Mesendoderm (in vitro differentiated cells): ENCODE measurements around the gene CORO6.

Experiments
- DNase-seq: peaks from one replicate; pipeline ENCODE4 v3.0.0; 2013
- H2AK5ac ChIP-seq: 2 replicates; pipeline ENCODE4 v1.6.1; 2013; ENCODE audit warnings: low read length, inconsistent platforms
- H2BK120ac ChIP-seq: 2 replicates; pipeline ENCODE4 v1.6.1; 2013; ENCODE audit warnings: low read depth, mild to moderate bottlenecking, low read length, moderate library complexity, mixed read lengths
- H2BK15ac ChIP-seq: replicated peaks from 2 replicates; pipeline ENCODE4 v1.6.1; 2013; ENCODE audit warnings: low read depth, mild to moderate bottlenecking, moderate library complexity
- H2BK5ac ChIP-seq: 2 replicates; pipeline ENCODE4 v1.6.1; 2013; ENCODE audit warnings: low read length, inconsistent platforms
- H3K18ac ChIP-seq: 2 replicates; pipeline ENCODE4 v1.6.1; 2013; ENCODE audit warnings: mild to moderate bottlenecking, low read length, mixed read lengths
- H3K23ac ChIP-seq: one replicate; pipeline ENCODE4 v1.6.1; 2013; ENCODE audit warnings: low read length
- H3K27ac ChIP-seq: 2 replicates; pipeline ENCODE4 v1.5.1; 2013; ENCODE audit warnings: low read depth, mild to moderate bottlenecking, inconsistent platforms, low read length, moderate library complexity
- H3K27me3 ChIP-seq: 2 replicates; pipeline ENCODE4 v1.6.1; 2013; ENCODE audit warnings: low read length, control low read depth, mild to moderate bottlenecking, inconsistent platforms; ENCODE audit not compliant: insufficient read depth, poor library complexity
- H3K36me3 ChIP-seq: 2 replicates; pipeline ENCODE4 v1.6.1; 2013; ENCODE audit warnings: low read length, inconsistent platforms; ENCODE audit not compliant: control insufficient read depth, insufficient read depth
- H3K4ac ChIP-seq: one replicate; pipeline ENCODE4 v1.6.1; 2013; ENCODE audit warnings: low read depth, mild to moderate bottlenecking, low read length, moderate library complexity
- H3K4me1 ChIP-seq: 2 replicates; pipeline ENCODE4 v1.6.1; 2013; ENCODE audit warnings: low read depth, low read length, inconsistent platforms; ENCODE audit not compliant: control insufficient read depth
- H3K4me2 ChIP-seq: 2 replicates; pipeline ENCODE4 v1.6.1; 2013; ENCODE audit warnings: low read length
- H3K4me3 ChIP-seq: 2 replicates; pipeline ENCODE4 v1.5.1; 2013; ENCODE audit warnings: mild to moderate bottlenecking, low read length
- H3K56ac ChIP-seq: one replicate; pipeline ENCODE4 v1.6.1; 2013; ENCODE audit warnings: low read length
- H3K79me1 ChIP-seq: 2 replicates; pipeline ENCODE4 v1.6.1; 2013; ENCODE audit warnings: low read length, inconsistent platforms
- H3K79me2 ChIP-seq: 2 replicates; pipeline ENCODE4 v1.6.1; 2013; ENCODE audit warnings: mild to moderate bottlenecking, low read length; ENCODE audit not compliant: control insufficient read depth, insufficient read depth
- H3K9ac ChIP-seq: 2 replicates; pipeline ENCODE4 v1.6.1; 2013; ENCODE audit warnings: low read length, inconsistent platforms
- H4K5ac ChIP-seq: one replicate; pipeline ENCODE4 v1.6.1; 2013; ENCODE audit warnings: low read length
- H4K8ac ChIP-seq: one replicate; pipeline ENCODE4 v1.6.1; 2013; ENCODE audit warnings: low read depth, mild to moderate bottlenecking, control low read depth, low read length, moderate library complexity
- WGBS: extraction: QIAGEN DNeasy Blood & Tissue Kit; methylation state at CpG from one replicate; pipeline ENCODE4 v1.1.7; 2013; ENCODE audit warnings: low lambda C conversion rate, missing lambda C conversion rate; ENCODE audit not compliant: insufficient coverage; ENCODE audit errors: extremely low coverage; 5-methylcytosine and 5-hydroxymethylcytosine counted together

The CORO6 gene

DNA sequence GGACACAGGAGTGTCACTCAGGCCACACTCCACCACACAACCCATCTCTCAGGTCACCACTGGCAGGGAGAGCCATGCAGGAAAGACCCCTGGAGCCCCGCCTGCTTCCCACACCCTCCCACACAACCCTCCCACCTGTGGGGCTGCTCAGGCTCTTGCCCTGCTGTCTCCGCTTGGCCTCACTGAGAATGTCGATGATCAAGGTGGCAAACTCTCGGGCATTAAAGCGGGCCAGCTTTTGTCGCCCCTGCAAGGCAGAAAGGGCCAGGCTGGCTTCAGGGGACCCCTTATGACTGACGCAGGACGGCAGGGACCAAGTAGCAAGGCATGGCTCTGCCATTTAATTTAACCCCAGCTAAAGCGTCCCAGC is 45.7 kb downstream of the CORO6 start:
- H3K4me2 ChIP-seq = no peak overlapping the region
- no peak for DNase-seq

DNA sequence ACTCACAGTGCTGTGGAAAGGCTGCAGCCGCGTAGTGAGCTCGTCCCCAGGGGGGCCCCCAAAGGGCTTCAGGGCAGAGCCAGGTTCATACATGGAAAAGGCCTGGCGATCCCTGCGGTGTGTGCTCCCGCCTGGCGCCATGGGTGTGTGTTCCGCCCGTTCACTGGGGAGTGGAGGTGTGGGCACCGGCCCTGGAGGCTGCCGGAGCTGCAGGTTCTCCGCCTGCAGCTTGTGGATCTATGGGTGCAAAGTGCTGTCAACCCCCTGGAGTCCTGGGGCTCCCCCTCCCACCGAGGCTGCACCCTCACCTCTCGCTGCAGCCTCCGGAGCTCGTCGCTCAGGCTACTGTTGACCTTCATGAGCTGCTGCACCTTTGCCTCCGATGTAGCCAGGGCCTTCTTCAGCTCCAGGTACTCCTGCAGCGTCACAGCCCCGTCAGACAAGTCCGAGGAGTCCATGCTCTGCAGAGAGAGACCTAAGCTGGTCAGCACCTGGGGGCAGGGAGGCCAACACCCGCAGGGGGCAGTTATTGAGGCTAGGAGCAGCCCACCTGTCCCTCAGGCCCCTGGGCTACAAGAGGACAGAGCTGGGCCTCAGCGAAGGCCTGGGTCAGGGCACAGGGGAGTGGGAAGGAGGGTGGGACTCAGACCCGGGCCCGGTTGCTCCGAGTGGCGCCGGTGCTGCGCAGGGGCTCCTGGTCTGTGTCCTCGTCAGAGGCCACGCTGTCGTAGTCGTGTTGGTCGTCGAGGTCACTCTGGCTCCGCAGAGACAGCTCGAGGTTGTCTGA is 46.3 kb downstream of the CORO6 start:
- H4K5ac ChIP-seq = no peak overlapping the region
- no peaks in the 10 kb centered on the region for H3K79me1 ChIP-seq
- no peak overlapping the region for H3K4me3 ChIP-seq
- H2BK5ac ChIP-seq = no peak overlapping the region
- H3K4me2 ChIP-seq = no peak overlapping the region
- H3K4ac ChIP-seq = no peak overlapping the region
- no peak overlapping the region for H2BK120ac ChIP-seq
- no peak overlapping the region for H2AK5ac ChIP-seq
- peaks cover 7% of the 10 kb centered on the region for H3K36me3 ChIP-seq
- H3K23ac ChIP-seq = no peak overlapping the region
- H2BK15ac ChIP-seq = no peak overlapping the region
- H3K9ac ChIP-seq = no peak overlapping the region
- H4K8ac ChIP-seq = no peak overlapping the region
- no peaks in the 10 kb centered on the region for H3K27me3 ChIP-seq
- H3K4me1 ChIP-seq = no peaks in the 10 kb centered on the region
- no peaks in the 10 kb centered on the region for H3K79me2 ChIP-seq
- H3K27ac ChIP-seq = no peak overlapping the region
- DNase-seq = no peak
- H3K18ac ChIP-seq = no peak overlapping the region
- no peak overlapping the region for H3K56ac ChIP-seq
- no CpG with 5 or more reads among the region's 37 CpGs for WGBS

More for the DNA sequence above, 45.7 kb downstream of the CORO6 start:
- no CpG with 5 or more reads among the region's 9 CpGs for WGBS
- H3K27ac ChIP-seq = no peak overlapping the region
- no peak overlapping the region for H2BK120ac ChIP-seq
- no peak overlapping the region for H3K56ac ChIP-seq
- H3K79me1 ChIP-seq = no peaks in the 10 kb centered on the region
- H2BK5ac ChIP-seq = no peak overlapping the region
- H3K36me3 ChIP-seq = peaks cover 7% of the 10 kb centered on the region
- no peak overlapping the region for H2AK5ac ChIP-seq
- no peaks in the 10 kb centered on the region for H3K27me3 ChIP-seq
- H3K4ac ChIP-seq = no peak overlapping the region
- H3K4me1 ChIP-seq = no peaks in the 10 kb centered on the region
- H2BK15ac ChIP-seq = no peak overlapping the region
- no peak overlapping the region for H3K18ac ChIP-seq
- H3K9ac ChIP-seq = no peak overlapping the region
- H3K79me2 ChIP-seq = no peaks in the 10 kb centered on the region
- no peak overlapping the region for H4K8ac ChIP-seq
- H3K4me3 ChIP-seq = no peak overlapping the region
- no peak overlapping the region for H4K5ac ChIP-seq
- no peak overlapping the region for H3K23ac ChIP-seq

DNA sequence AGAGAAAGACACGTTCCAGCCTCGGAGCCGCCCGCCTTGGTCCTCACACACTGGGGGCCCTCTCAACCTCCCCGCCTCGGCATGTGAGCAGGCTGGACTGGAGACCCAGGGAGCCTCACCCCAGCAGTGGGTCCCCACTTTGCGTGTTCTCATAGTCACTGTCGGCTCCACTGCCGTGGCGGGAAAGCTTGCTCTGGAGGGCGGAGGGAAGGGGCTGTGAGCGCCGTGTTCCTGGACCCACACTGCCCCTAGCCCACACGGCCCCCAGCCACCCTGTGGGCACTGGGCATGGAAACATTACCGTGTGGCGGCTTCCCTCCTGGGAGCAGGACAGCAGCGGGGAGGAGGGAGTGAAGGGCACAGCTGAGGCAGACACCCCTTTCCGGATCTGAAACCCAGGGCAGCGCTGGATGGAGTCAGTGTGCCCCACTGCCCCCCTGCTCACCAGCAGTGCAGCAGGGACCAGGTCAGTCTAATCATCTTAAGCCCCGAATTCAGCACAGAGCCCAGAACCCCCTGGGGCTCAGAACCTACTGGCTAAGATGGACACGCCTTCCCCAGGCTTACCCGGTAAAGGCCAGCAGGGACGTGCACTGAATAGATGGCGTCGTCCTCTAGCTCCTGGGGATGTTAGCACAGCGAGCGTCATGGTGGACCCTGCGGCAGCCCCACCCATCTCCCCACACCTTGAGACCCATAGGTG is 47.0 kb downstream of the CORO6 start:
- no peak for DNase-seq
- Histone ChIP-seq H3K79me1 (no peaks in the 10 kb centered on the region), H3K9ac (no peak overlapping the region), H3K36me3 (peaks cover 7% of the 10 kb centered on the region), H2BK5ac (no peak overlapping the region), H2BK15ac (no peak overlapping the region), H3K4me2 (no peak overlapping the region), H3K4me1 (no peaks in the 10 kb centered on the region), H3K27me3 (no peaks in the 10 kb centered on the region), H3K79me2 (no peaks in the 10 kb centered on the region), H3K18ac (no peak overlapping the region), H3K4me3 (no peak overlapping the region), H3K27ac (no peak overlapping the region), H4K8ac (no peak overlapping the region), H2BK120ac (no peak overlapping the region), H3K4ac (no peak overlapping the region), H2AK5ac (no peak overlapping the region), H3K56ac (no peak overlapping the region), H3K23ac (no peak overlapping the region), H4K5ac (no peak overlapping the region)
- no CpG with 5 or more reads among the region's 28 CpGs for WGBS

DNA sequence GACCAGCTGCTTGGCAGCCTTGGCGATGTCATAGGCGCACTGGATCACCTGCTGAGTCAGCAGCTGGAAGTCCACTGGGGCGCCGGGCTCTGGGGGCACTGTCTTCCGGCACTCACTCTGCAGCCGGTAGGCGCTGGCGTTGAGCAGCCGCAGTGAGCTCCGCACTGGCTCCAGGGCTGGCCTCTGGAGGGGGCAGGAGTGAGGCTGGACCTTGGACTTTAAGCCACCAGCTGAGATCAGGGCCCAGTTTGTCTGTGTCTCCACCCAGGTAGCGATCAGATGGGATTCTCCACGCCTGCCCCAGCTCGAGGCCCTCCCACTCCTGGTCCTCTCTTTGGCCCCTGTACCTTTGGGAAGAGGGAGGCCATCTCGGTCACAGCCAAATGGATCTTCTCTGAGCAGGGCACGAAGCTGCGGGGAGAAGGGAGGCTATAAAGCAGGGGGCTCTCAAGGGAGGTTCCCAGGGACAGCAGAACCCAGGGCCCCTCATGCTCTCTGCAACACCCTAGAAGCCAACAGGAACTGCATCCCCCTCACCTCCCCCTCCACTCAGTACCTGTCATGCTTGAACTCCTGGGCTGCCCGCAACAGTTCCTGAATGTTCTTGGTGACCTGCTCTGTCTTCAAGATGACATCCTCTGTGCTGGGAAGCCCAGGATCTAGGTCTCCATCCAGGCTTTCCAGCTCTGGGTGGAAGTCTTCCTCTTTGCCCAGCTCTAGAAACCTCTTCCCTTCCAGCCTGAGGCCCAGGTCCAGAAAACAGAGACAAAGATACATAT is 47.8 kb downstream of the CORO6 start:
- Histone ChIP-seq H3K4me1 (no peaks in the 10 kb centered on the region), H4K5ac (no peak overlapping the region), H3K79me2 (no peaks in the 10 kb centered on the region), H2BK120ac (no peak overlapping the region), H3K36me3 (peaks cover 7% of the 10 kb centered on the region), H3K18ac (no peak overlapping the region), H3K56ac (no peak overlapping the region), H3K4ac (no peak overlapping the region), H3K27me3 (no peaks in the 10 kb centered on the region), H3K4me3 (no peak overlapping the region), H2AK5ac (no peak overlapping the region), H3K4me2 (no peak overlapping the region), H3K9ac (no peak overlapping the region), H3K79me1 (no peaks in the 10 kb centered on the region), H3K27ac (no peak overlapping the region), H4K8ac (no peak overlapping the region), H2BK15ac (no peak overlapping the region), H3K23ac (no peak overlapping the region), H2BK5ac (no peak overlapping the region)
- no CpG with 5 or more reads among the region's 17 CpGs for WGBS
- no peak for DNase-seq

DNA sequence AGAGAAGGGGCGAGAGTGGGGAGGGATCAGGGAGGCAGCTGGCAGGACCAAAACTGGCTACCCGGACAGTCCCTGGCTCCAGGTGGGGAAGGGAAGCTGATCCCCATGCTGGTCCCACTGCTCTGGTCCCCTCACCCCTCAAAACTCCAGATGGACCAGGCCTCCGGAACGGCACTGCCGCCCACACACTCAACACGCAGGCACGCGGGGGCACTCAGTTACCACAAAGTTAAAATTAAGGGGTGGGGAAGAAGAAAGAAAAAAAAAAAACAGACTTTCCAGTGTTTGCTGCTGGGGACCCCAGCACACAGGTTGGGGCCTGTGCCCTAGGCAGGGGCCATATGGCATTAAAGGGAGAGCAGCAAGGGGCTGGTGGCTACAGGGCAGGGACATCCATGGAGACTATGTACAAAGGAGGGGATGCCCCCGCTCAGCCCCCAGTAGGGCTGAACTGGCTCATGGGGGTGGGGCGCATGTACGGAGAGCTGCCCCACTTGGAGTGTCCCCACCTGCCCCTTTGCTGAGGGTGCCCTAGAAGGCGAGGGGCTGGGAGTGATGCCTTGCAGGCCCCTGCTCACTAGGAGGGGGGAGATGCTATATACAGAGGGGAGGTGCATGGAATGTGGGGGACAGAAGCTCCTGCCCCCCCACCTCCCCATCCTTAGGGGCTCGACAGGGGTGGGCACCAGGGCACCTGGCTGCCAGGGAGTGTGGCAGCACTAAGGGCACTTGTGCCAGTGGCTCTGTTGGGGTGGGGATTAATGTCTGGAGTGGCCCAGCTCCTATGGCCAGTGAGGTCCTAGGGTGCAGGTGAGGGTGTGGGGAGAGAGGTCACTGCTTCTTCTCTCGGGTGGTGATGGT is 48.6 kb downstream of the CORO6 start:
- H3K27ac ChIP-seq = no peak overlapping the region
- H3K27me3 ChIP-seq = no peaks in the 10 kb centered on the region
- no peak overlapping the region for H2BK120ac ChIP-seq
- H2AK5ac ChIP-seq = no peak overlapping the region
- H3K23ac ChIP-seq = no peak overlapping the region
- no peak overlapping the region for H3K4me3 ChIP-seq
- no peak overlapping the region for H3K9ac ChIP-seq
- peaks cover 3% of the 10 kb centered on the region for H3K4me1 ChIP-seq
- no peaks in the 10 kb centered on the region for H3K79me1 ChIP-seq
- no peak overlapping the region for H4K8ac ChIP-seq
- H4K5ac ChIP-seq = no peak overlapping the region
- no peak for DNase-seq
- H3K18ac ChIP-seq = no peak overlapping the region
- no peak overlapping the region for H3K56ac ChIP-seq
- H2BK15ac ChIP-seq = no peak overlapping the region
- H3K36me3 ChIP-seq = peaks cover 7% of the 10 kb centered on the region
- no CpG with 5 or more reads among the region's 14 CpGs for WGBS
- H3K4me2 ChIP-seq = no peak overlapping the region
- H2BK5ac ChIP-seq = no peak overlapping the region
- H3K79me2 ChIP-seq = no peaks in the 10 kb centered on the region
- no peak overlapping the region for H3K4ac ChIP-seq
